ENCODE measurements around the gene SEMA3A.

SEMA3A gene

GRCh38 chr7:84195295-84196060 lies 889 bp upstream of the SEMA3A start:
- peak; percentile 39 for DNase-seq

GRCh38 chr7:84193747-84194146 lies 842 bp downstream of the SEMA3A start:
- DNase-seq, result peak; percentile 9

GRCh38 chr7:84191842-84192241 lies 2.7 kb downstream of the SEMA3A start:
- no peak for DNase-seq

- no peak for DNase-seq
Measured at GRCh38 chr7:84191261-84191660, 3.3 kb downstream of the SEMA3A start.

- DNase-seq, result no peak
Measured at GRCh38 chr7:84190016-84190705, 4.4 kb downstream of the SEMA3A start.

GRCh38 chr7:84188786-84189405 lies 5.7 kb downstream of the SEMA3A start:
- peak; percentile 33 for DNase-seq

GRCh38 chr7:84187813-84188510 lies 6.6 kb downstream of the SEMA3A start:
- DNase-seq, result no peak

GRCh38 chr7:84187087-84187805 lies 7.3 kb downstream of the SEMA3A start:
- no peak for DNase-seq

- no peak for DNase-seq
Measured at GRCh38 chr7:84183741-84184140, 10.8 kb downstream of the SEMA3A start.

- no peak for DNase-seq
Measured at GRCh38 chr7:84182301-84182700, 12.3 kb downstream of the SEMA3A start.

- DNase-seq, result no peak
Measured at GRCh38 chr7:84181628-84182027, 13.0 kb downstream of the SEMA3A start.

GRCh38 chr7:84177758-84178412 lies 16.7 kb downstream of the SEMA3A start:
- no peak for DNase-seq

- no peak for DNase-seq
Measured at GRCh38 chr7:84176716-84177115, 17.9 kb downstream of the SEMA3A start.

- no peak for DNase-seq
Measured at GRCh38 chr7:84175461-84175860, 19.1 kb downstream of the SEMA3A start.

- DNase-seq, result no peak
Measured at GRCh38 chr7:84170646-84171045, 23.9 kb downstream of the SEMA3A start.

GRCh38 chr7:84162584-84162983 lies 32.0 kb downstream of the SEMA3A start:
- DNase-seq, result no peak

GRCh38 chr7:84162125-84162524 lies 32.5 kb downstream of the SEMA3A start:
- peak; percentile 7 for DNase-seq

GRCh38 chr7:84161398-84161797 lies 33.2 kb downstream of the SEMA3A start:
- no peak for DNase-seq

- DNase-seq, result no peak
Measured at GRCh38 chr7:84159435-84159834, 35.2 kb downstream of the SEMA3A start.

GRCh38 chr7:84157171-84157570 lies 37.4 kb downstream of the SEMA3A start:
- no peak for DNase-seq

GRCh38 chr7:84154991-84155781 lies 39.4 kb downstream of the SEMA3A start:
- no peak for DNase-seq
